HEK293 (cell line): Measurements from ENCODE around the gene ACACB.

Source experiments
- CTCF ChIA-PET: fragments of 350-600 bp; formaldehyde crosslinking; extraction: SDS; loops from one replicate; lab custom pipeline; 2021; ENCODE audit warnings: antibody characterized with exemption; lab: Yijun Ruan, JAX
- POLR2A ChIA-PET: fragments of 300-600 bp; formaldehyde crosslinking; extraction: SDS; loops from one replicate; lab custom pipeline; 2020; ENCODE audit warnings: antibody characterized with exemption, inconsistent platforms; lab: Yijun Ruan, JAX
- H3K27ac ChIP-seq: fragments of 200-500 bp; sonication (Bioruptor generic); 2 replicates; pipeline ENCODE4 v1.5.1; 2014; ENCODE audit warnings: low read depth, low read length, control low read depth, inconsistent platforms; ENCODE audit errors: extremely low read depth
- H3K36me3 ChIP-seq, 2 experiments: fragments of 200-500 bp in 1 of 2; sonication (Bioruptor generic) in 1 of 2; 1 replicate in 1 of 2; 2 replicates in 1 of 2; pipeline ENCODE4 v1.5.1; 2014 to 2017; ENCODE audit warnings: inconsistent platforms in 2 of 2, low read length in 2 of 2; ENCODE audit not compliant: control insufficient read depth in 2 of 2, insufficient read depth in 1 of 2
- H3K4me1 ChIP-seq: fragments of 200-500 bp; sonication (Bioruptor generic); 2 replicates; pipeline ENCODE4 v1.5.1; 2014; ENCODE audit warnings: mild to moderate bottlenecking, low read length, inconsistent platforms; ENCODE audit not compliant: control insufficient read depth, insufficient read depth
- H3K4me3 ChIP-seq: 2 replicates; pipeline ENCODE4 v1.5.1; 2011; ENCODE audit warnings: low read depth, mild to moderate bottlenecking, control low read depth, low read length, moderate library complexity
- H3K9me3 ChIP-seq: fragments of 200-500 bp; sonication (Bioruptor generic); 2 replicates; pipeline ENCODE4 v1.5.1; 2014; ENCODE audit warnings: low read depth, low read length, inconsistent platforms; ENCODE audit not compliant: control insufficient read depth, insufficient read depth
- GLIS2 ChIP-seq: fragments of 450-650 bp; formaldehyde crosslinking; IDR thresholded peaks from 2 replicates; pipeline ENCODE4 v1.5.1; 2016; ENCODE audit warnings: missing biosample characterization, missing genetic modification characterization
- HIC1 ChIP-seq: fragments of 450-650 bp; formaldehyde crosslinking; IDR thresholded peaks from 2 replicates; pipeline ENCODE4 v1.5.1; 2016; ENCODE audit warnings: missing biosample characterization, missing genetic modification characterization
- OSR2 ChIP-seq: fragments of 450-650 bp; formaldehyde crosslinking; IDR thresholded peaks from 2 replicates; pipeline ENCODE4 v1.5.1; 2016; ENCODE audit warnings: missing biosample characterization, missing genetic modification characterization
- REST ChIP-seq: fragments of 450-650 bp; formaldehyde crosslinking; IDR thresholded peaks from 2 replicates; pipeline ENCODE4 v1.5.1; 2016; ENCODE audit warnings: missing biosample characterization, missing genetic modification characterization
- SCRT1 ChIP-seq: fragments of 450-650 bp; formaldehyde crosslinking; IDR thresholded peaks from 2 replicates; pipeline ENCODE4 v1.5.1; 2016; ENCODE audit warnings: missing biosample characterization, missing genetic modification characterization, borderline replicate concordance
- SCRT2 ChIP-seq: fragments of 450-650 bp; formaldehyde crosslinking; IDR thresholded peaks from 2 replicates; pipeline ENCODE4 v1.5.1; 2016; ENCODE audit warnings: missing biosample characterization, missing genetic modification characterization
- ZBTB10 ChIP-seq: fragments of 450-650 bp; formaldehyde crosslinking; IDR thresholded peaks from 2 replicates; pipeline ENCODE4 v1.5.1; 2016; ENCODE audit warnings: missing biosample characterization, missing genetic modification characterization
- ZBTB44 ChIP-seq: fragments of 450-650 bp; IDR thresholded peaks from 2 replicates; pipeline ENCODE4 v1.5.1; 2018; ENCODE audit warnings: missing biosample characterization, mild to moderate bottlenecking, missing genetic modification characterization
- ZFP3 ChIP-seq: fragments of 450-650 bp; formaldehyde crosslinking; IDR thresholded peaks from 2 replicates; pipeline ENCODE4 v1.5.1; 2016; ENCODE audit warnings: low read depth, missing biosample characterization, missing genetic modification characterization
- ZNF248 ChIP-seq: fragments of 450-650 bp; formaldehyde crosslinking; IDR thresholded peaks from 2 replicates; pipeline ENCODE4 v1.5.1; 2017; ENCODE audit warnings: missing biosample characterization, missing genetic modification characterization
- ZNF302 ChIP-seq: fragments of 450-650 bp; formaldehyde crosslinking; IDR thresholded peaks from 2 replicates; pipeline ENCODE4 v1.5.1; 2016; ENCODE audit warnings: missing biosample characterization, missing genetic modification characterization, low read depth
- ZNF311 ChIP-seq: fragments of 450-650 bp; formaldehyde crosslinking; IDR thresholded peaks from 2 replicates; pipeline ENCODE4 v1.5.1; 2017; ENCODE audit warnings: missing biosample characterization, missing genetic modification characterization, borderline replicate concordance
- ZNF521 ChIP-seq: fragments of 450-650 bp; formaldehyde crosslinking; IDR thresholded peaks from 2 replicates; pipeline ENCODE4 v1.5.1; 2017; ENCODE audit warnings: missing biosample characterization, mild to moderate bottlenecking, missing genetic modification characterization
- ZNF555 ChIP-seq: fragments of 450-650 bp; formaldehyde crosslinking; conservative IDR thresholded peaks from 2 replicates; pipeline ENCODE4 v1.5.1; 2017; ENCODE audit warnings: missing biosample characterization, mild to moderate bottlenecking, missing genetic modification characterization, inconsistent platforms
- ZNF571 ChIP-seq: fragments of 450-650 bp; formaldehyde crosslinking; IDR thresholded peaks from 2 replicates; pipeline ENCODE4 v1.5.0; 2017; ENCODE audit warnings: missing biosample characterization, missing genetic modification characterization
- ZNF692 ChIP-seq: fragments of 450-650 bp; formaldehyde crosslinking; IDR thresholded peaks from 2 replicates; pipeline ENCODE4 v1.5.1; 2016; ENCODE audit warnings: missing biosample characterization, missing genetic modification characterization
- ZNF792 ChIP-seq: fragments of 450-650 bp; formaldehyde crosslinking; IDR thresholded peaks from 2 replicates; pipeline ENCODE4 v1.5.1; 2016; ENCODE audit warnings: missing biosample characterization, missing genetic modification characterization
- ZXDB ChIP-seq: fragments of 450-650 bp; formaldehyde crosslinking; IDR thresholded peaks from 2 replicates; pipeline ENCODE4 v1.5.1; 2016; ENCODE audit warnings: missing biosample characterization, missing genetic modification characterization
- TF ChIP-seq, protein P1 (sequence below): fragments of 450-650 bp; formaldehyde crosslinking; IDR thresholded peaks from 2 replicates; pipeline ENCODE4 v1.5.1; 2016; ENCODE audit warnings: missing biosample characterization, missing genetic modification characterization

ACACB gene

GRCh38 chr12:109160433-109160832 is 44.0 kb downstream of the ACACB start (continued):
- TF ChIP-seq REST: no peak
- TF ChIP-seq ZNF555: no peak
- TF ChIP-seq HIC1 (tag by site-specific recombination): no peak
- TF ChIP-seq ZNF302 (tag by site-specific recombination): no peak
- no peak for TF ChIP-seq ZBTB44 (tag by site-specific recombination)
- TF ChIP-seq ZFP3: no peak

GRCh38 chr12:109160873-109161272 is 44.5 kb downstream of the ACACB start:
- Histone ChIP-seq H3K9me3 (no peaks in the 10 kb centered on the region), H3K36me3 (no peaks in the 10 kb centered on the region; a peak in 1 of 3 replicates), H3K4me3 (no peak overlapping the region), H3K4me1 (no peaks in the 10 kb centered on the region), H3K27ac (no peak overlapping the region)
- CTCF ChIA-PET: no interaction called here
- POLR2A ChIA-PET: no interaction called here
- TF ChIP-seq ZNF302 (tag by site-specific recombination): no peak
- TF ChIP-seq ZNF571 (tag by site-specific recombination): no peak

DNA sequence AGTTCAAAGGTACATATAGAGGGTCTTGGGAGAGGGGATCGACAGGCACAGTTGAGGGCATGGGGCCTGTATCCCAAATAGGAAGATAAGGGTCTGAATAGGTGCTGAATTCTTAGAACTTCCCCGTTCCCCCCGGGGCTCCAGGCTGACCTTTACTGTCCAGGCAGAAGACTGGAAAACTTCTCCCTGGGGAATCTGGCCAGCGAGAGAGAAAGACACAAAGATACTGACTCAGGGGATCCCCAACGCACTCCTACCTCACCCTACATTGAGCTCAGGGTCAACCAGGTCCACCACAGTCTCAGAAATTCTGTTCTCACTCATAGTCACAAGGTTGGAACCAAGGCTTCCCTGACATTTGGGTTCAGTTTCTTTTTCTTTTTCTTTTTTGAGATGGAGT is 46.2 kb downstream of the ACACB start:
- peaks cover 0 to under 1% of the 10 kb centered on the region in 2 experiments; a peak in 2 of 3 replicates for H3K36me3 ChIP-seq
- no peak overlapping the region for H3K27ac ChIP-seq
- TF ChIP-seq OSR2 (no peak), ZNF311 (tag by site-specific recombination) (no peak), ZBTB10 (tag by site-specific recombination) (no peak), GLIS2 (tag by site-specific recombination) (no peak), SCRT1 (tag by site-specific recombination) (no peak), ZNF521 (tag by site-specific recombination) (no peak), SCRT2 (tag by site-specific recombination) (no peak), ZNF692 (no peak), ZNF248 (tag by site-specific recombination) (no peak), ZXDB (tag by site-specific recombination) (no peak), ZNF792 (no peak)
- TF ChIP-seq, protein P1, sequence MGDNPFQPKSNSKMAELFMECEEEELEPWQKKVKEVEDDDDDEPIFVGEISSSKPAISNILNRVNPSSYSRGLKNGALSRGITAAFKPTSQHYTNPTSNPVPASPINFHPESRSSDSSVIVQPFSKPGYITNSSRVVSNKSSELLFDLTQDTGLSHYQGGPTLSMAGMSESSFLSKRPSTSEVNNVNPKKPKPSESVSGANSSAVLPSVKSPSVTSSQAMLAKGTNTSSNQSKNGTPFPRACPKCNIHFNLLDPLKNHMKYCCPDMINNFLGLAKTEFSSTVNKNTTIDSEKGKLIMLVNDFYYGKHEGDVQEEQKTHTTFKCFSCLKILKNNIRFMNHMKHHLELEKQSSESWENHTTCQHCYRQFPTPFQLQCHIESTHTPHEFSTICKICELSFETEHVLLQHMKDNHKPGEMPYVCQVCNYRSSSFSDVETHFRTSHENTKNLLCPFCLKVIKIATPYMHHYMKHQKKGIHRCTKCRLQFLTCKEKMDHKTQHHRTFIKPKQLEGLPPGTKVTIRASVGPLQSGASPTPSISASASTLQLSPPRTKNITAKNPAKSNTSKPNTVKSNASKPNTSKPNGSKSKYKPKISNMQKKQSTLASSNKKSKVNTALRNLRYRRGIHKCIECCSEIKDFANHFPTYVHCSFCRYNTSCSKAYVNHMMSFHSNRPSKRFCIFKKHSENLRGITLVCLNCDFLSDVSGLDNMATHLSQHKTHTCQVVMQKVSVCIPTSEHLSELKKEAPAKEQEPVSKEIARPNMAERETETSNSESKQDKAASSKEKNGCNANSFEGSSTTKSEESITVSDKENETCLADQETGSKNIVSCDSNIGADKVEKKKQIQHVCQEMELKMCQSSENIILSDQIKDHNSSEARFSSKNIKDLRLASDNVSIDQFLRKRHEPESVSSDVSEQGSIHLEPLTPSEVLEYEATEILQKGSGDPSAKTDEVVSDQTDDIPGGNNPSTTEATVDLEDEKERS (tag by site-specific recombination): no peak
- POLR2A ChIA-PET: no interaction called here
- no peaks in the 10 kb centered on the region for H3K9me3 ChIP-seq
- H3K4me1 ChIP-seq: no peaks in the 10 kb centered on the region
- H3K4me3 ChIP-seq: no peak overlapping the region
- CTCF ChIA-PET: no interaction called here
